Transverse colon (tissue), 3 donors: ENCODE data around the gene PHYKPL.

ENCODE experiments used
- CTCF ChIP-seq, 5 experiments: fragments of 200-600 bp in 3 of 5; fragments of 450-650 bp in 2 of 5; sonication (generic) in 3 of 5; IDR thresholded peaks; 1 replicate in 2 of 5; 2 replicates in 3 of 5; pipeline ENCODE4 v1.5.1; 2016 to 2017; ENCODE audit warnings: antibody characterized with exemption in 5 of 5, inconsistent platforms in 3 of 5, mild to moderate bottlenecking in 2 of 5, moderate library complexity in 1 of 5
- POLR2A ChIP-seq: fragments of 450-650 bp; IDR thresholded peaks from one replicate; pipeline ENCODE4 v1.6.1; 2016; ENCODE audit warnings: antibody characterized with exemption, mild to moderate bottlenecking, moderate library complexity

DNA sequence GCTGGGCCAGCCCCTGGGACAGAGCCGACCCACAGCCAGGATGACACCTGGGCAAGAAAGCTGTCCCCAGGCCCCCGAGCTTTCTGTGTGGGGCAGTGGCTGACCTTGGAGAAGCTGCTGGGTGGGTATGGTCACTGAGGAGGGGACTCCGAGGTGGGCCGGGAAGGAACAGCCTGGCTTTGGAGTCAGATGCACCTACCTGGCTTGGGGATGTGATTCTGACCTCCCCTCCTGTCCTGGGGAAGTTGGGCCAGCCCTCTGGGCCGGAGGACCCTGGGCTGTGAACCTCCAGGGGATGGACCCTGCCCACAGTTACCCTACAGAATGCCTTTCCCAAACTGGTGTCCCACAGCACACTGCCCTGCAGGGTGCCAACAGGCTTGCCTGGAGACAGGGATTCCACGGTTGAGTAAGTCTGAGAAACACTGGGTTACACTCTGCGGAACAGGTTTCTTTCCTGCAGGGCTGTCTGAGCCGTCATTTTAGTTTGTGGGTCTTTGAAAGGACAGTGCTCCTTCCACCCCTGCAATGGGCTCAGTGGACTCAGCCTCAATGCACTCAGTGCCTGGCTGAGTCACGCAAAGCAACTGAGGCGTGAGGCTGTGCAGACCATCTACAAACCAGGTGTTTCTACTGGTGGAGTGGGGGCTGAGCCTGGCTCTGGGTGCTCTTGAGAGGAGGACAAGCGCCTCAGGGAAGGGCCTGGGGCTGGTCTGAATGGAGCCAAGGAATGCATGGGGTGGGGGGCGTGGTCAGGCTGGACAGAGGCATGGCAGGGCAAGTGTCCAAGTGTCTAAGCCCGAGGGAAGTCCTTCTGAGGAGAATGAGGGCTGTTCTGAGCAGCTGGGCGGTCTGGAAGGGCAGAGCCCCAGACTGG is 41.3 kb upstream of the PHYKPL start:
- TF ChIP-seq POLR2A (no peak), CTCF (IDR thresholded peaks at IDR 0.05) (no peak)
